Progenitor cell of endocrine pancreas (in vitro differentiated cells): ENCODE results near the gene ALG9. TPM values are rescaled to one million over a fixed set of nuclear protein-coding genes. Genes with fewer than 3 reads are reported as not detected.

ENCODE experiments used
- DNase-seq: peaks from one replicate; pipeline ENCODE4 v3.0.0; 2021; ENCODE audit warnings: low spot score; ENCODE audit not compliant: unreplicated experiment
- H3K27ac Mint-ChIP-seq: 2 replicates; pipeline ENCODE4 v1.8.0; 2021; ENCODE audit warnings: mild to moderate bottlenecking, moderate library complexity, mixed read lengths
- H3K27me3 Mint-ChIP-seq: 2 replicates; pipeline ENCODE4 v1.8.0; 2021; ENCODE audit warnings: mixed read lengths
- H3K36me3 Mint-ChIP-seq: 2 replicates; pipeline ENCODE4 v1.8.0; 2022; ENCODE audit warnings: mixed read lengths; ENCODE audit not compliant: insufficient read depth
- H3K4me1 Mint-ChIP-seq: 2 replicates; pipeline ENCODE4 v1.8.0; 2021; ENCODE audit warnings: low read depth, mixed read lengths
- H3K4me3 Mint-ChIP-seq: 2 replicates; pipeline ENCODE4 v1.8.0; 2021; ENCODE audit warnings: low read depth, mild to moderate bottlenecking, moderate library complexity, mixed read lengths
- H3K9me3 Mint-ChIP-seq: 2 replicates; pipeline ENCODE4 v1.8.0; 2021; ENCODE audit warnings: low read depth, mixed read lengths
- CTCF ChIP-seq: fragments of 200-600 bp; sonication (generic); IDR thresholded peaks from one replicate; pipeline ENCODE4 v1.5.0; 2021; ENCODE audit warnings: antibody characterized with exemption, mild to moderate bottlenecking; ENCODE audit not compliant: unreplicated experiment
- total RNA-seq: library from RNA; stranded (reverse); gene quantifications from 2 replicates; pipeline ENCODE4 v1.2.1, GENCODE V29; 2021

The ALG9 gene
- total RNA-seq, 1 donor from 2014 or later, result 45.2 TPM

- no peaks in the 10 kb centered on the region for H3K9me3 Mint-ChIP-seq
- H3K4me1 Mint-ChIP-seq, result no peaks in the 10 kb centered on the region
- no peaks in the 10 kb centered on the region for H3K27me3 Mint-ChIP-seq
- no peak overlapping the region for H3K27ac Mint-ChIP-seq
- H3K4me3 Mint-ChIP-seq, result no peak overlapping the region
- DNase-seq, result no peak
- peaks cover 19% of the 10 kb centered on the region for H3K36me3 Mint-ChIP-seq
- TF ChIP-seq CTCF, result no peak
These were observed 24.7 kb downstream of the ALG9 start for GRCh38 chr11:111846636-111847035.

- H3K9me3 Mint-ChIP-seq, result no peaks in the 10 kb centered on the region
- TF ChIP-seq CTCF, result no peak
- no peaks in the 10 kb centered on the region for H3K27me3 Mint-ChIP-seq
- peaks cover 4% of the 10 kb centered on the region for H3K4me1 Mint-ChIP-seq
- H3K36me3 Mint-ChIP-seq, result peaks cover 18% of the 10 kb centered on the region
- DNase-seq, result no peak
- H3K4me3 Mint-ChIP-seq, result no peak overlapping the region
- H3K27ac Mint-ChIP-seq, result no peak overlapping the region
These were observed 25.3 kb downstream of the ALG9 start for GRCh38 chr11:111846063-111846462.

GRCh38 chr11:111845276-111846028 lies 25.9 kb downstream of the ALG9 start:
- no peaks in the 10 kb centered on the region for H3K27me3 Mint-ChIP-seq

GRCh38 chr11:111843661-111844060 lies 27.7 kb downstream of the ALG9 start:
- Mint-ChIP-seq H3K4me1 (peaks cover 10% of the 10 kb centered on the region), H3K36me3 (peaks cover 12% of the 10 kb centered on the region), H3K27ac (no peak overlapping the region), H3K4me3 (no peak overlapping the region), H3K9me3 (no peaks in the 10 kb centered on the region), H3K27me3 (no peaks in the 10 kb centered on the region)
- no peak for TF ChIP-seq CTCF
- DNase-seq, result no peak

More at GRCh38 chr11:111845276-111846028, 25.9 kb downstream of the ALG9 start:
- TF ChIP-seq CTCF, result no peak
- DNase-seq, result no peak
- H3K9me3 Mint-ChIP-seq, result no peaks in the 10 kb centered on the region
- no peak overlapping the region for H3K4me3 Mint-ChIP-seq
- H3K36me3 Mint-ChIP-seq, result peaks cover 18% of the 10 kb centered on the region
- H3K4me1 Mint-ChIP-seq, result peaks cover 6% of the 10 kb centered on the region
- no peak overlapping the region for H3K27ac Mint-ChIP-seq

GRCh38 chr11:111841370-111842053 lies 29.9 kb downstream of the ALG9 start:
- no peaks in the 10 kb centered on the region for H3K27me3 Mint-ChIP-seq
- H3K4me1 Mint-ChIP-seq, result peaks cover 10% of the 10 kb centered on the region
- TF ChIP-seq CTCF, result peak; percentile 90
- no peaks in the 10 kb centered on the region for H3K9me3 Mint-ChIP-seq
- H3K4me3 Mint-ChIP-seq, result no peak overlapping the region
- no peak overlapping the region for H3K27ac Mint-ChIP-seq
- peaks cover 9% of the 10 kb centered on the region for H3K36me3 Mint-ChIP-seq
- DNase-seq, result peak; percentile 75
